GM20000 (cell line): ENCODE measurements around the gene FRY.

Source experiments
- DNase-seq: peaks from one replicate; pipeline ENCODE4 v3.0.0; 2012; ENCODE audit warnings: low spot score
- CTCF ChIP-seq: IDR thresholded peaks from 2 replicates; pipeline ENCODE4 v1.5.1; 2012; ENCODE audit warnings: mild to moderate bottlenecking, control low read depth; ENCODE audit errors: extremely low read depth, missing control alignments

Gene FRY

GRCh38 chr13:32147193-32147592, 115.6 kb downstream of the FRY start:
- no peak for DNase-seq

GRCh38 chr13:32147976-32148375, 116.4 kb downstream of the FRY start:
- no peak for TF ChIP-seq CTCF
- no peak for DNase-seq

More at GRCh38 chr13:32147193-32147592, 115.6 kb downstream of the FRY start:
- TF ChIP-seq CTCF, result no peak

- DNase-seq, result no peak
- TF ChIP-seq CTCF, result no peak
Observed at GRCh38 chr13:32150239-32150638, 118.7 kb downstream of the FRY start.

GRCh38 chr13:32150794-32151193, 119.2 kb downstream of the FRY start:
- no peak for TF ChIP-seq CTCF
- no peak for DNase-seq

GRCh38 chr13:32151240-32151639, 119.7 kb downstream of the FRY start:
- no peak for TF ChIP-seq CTCF
- no peak for DNase-seq

GRCh38 chr13:32153056-32153455, 121.5 kb downstream of the FRY start:
- no peak for DNase-seq
- no peak for TF ChIP-seq CTCF

- TF ChIP-seq CTCF, result no peak
- DNase-seq, result no peak
Observed at GRCh38 chr13:32159137-32159869, 127.7 kb downstream of the FRY start.
